Smooth muscle cell (in vitro differentiated cells): ENCODE measurements around the gene TSR3. TPM values are rescaled to one million over a fixed set of nuclear protein-coding genes. Genes with fewer than 3 reads are reported as not detected.
"Not testable (repeated sequence)": the region's sequence is repeated elsewhere in the genome, so short reads cannot be mapped to it uniquely, and the experiment has no call there.

Experiments used
- DNase-seq: peaks from one replicate; lab custom pipeline; 2025; ENCODE audit not compliant: unreplicated experiment; lab: John Stamatoyannopoulos, UW
- H2AFZ ChIP-seq: fragments of 200-600 bp; sonication (generic); 2 replicates; pipeline ENCODE4 v1.6.0; 2016; ENCODE audit warnings: antibody characterized with exemption, low read depth, mild to moderate bottlenecking
- H3F3A ChIP-seq: fragments of 200-600 bp; sonication (generic); 2 replicates; pipeline ENCODE4 v1.6.0; 2017; ENCODE audit warnings: antibody characterized with exemption, low read depth
- H3K27ac ChIP-seq: fragments of 200-600 bp; sonication (generic); 2 replicates; pipeline ENCODE4 v1.5.1; 2016; ENCODE audit warnings: low read depth, mild to moderate bottlenecking
- H3K27me3 ChIP-seq: fragments of 200-600 bp; sonication (generic); 2 replicates; pipeline ENCODE4 v1.6.1; 2016; ENCODE audit warnings: low read depth, mild to moderate bottlenecking
- H3K36me3 ChIP-seq: fragments of 200-600 bp; sonication (generic); 2 replicates; pipeline ENCODE4 v1.5.1; 2016; ENCODE audit warnings: low read depth
- H3K4me1 ChIP-seq: fragments of 200-600 bp; sonication (generic); 2 replicates; pipeline ENCODE4 v1.5.1; 2016; ENCODE audit warnings: low read depth
- H3K4me2 ChIP-seq: fragments of 200-600 bp; sonication (generic); 2 replicates; pipeline ENCODE4 v1.6.0; 2016; ENCODE audit warnings: mild to moderate bottlenecking
- H3K4me3 ChIP-seq: fragments of 200-600 bp; sonication (generic); 2 replicates; pipeline ENCODE4 v1.5.1; 2016; ENCODE audit warnings: mild to moderate bottlenecking
- H3K79me2 ChIP-seq: fragments of 200-600 bp; sonication (generic); 2 replicates; pipeline ENCODE4 v1.6.0; 2016; ENCODE audit warnings: low read depth, mild to moderate bottlenecking
- H3K9ac ChIP-seq: fragments of 200-600 bp; sonication (generic); 2 replicates; pipeline ENCODE4 v1.6.0; 2016; ENCODE audit warnings: low read depth
- H3K9me3 ChIP-seq: fragments of 200-600 bp; sonication (generic); replicated peaks from 2 replicates; pipeline ENCODE4 v1.5.1; 2016; ENCODE audit warnings: low read depth
- H4K20me1 ChIP-seq: fragments of 200-600 bp; sonication (generic); 2 replicates; pipeline ENCODE4 v1.6.0; 2016; ENCODE audit warnings: low read depth
- WGBS: methylation state at CpG from one replicate; pipeline ENCODE4 v1.1.7; 2016; ENCODE audit warnings: low lambda C conversion rate; 5-methylcytosine and 5-hydroxymethylcytosine counted together
- polyA plus RNA-seq: library from polyadenylated mRNA; unstranded; fragments of >200 nt; fragmentation: Nextera tagmentation; extraction: Ambion mirVana; gene quantifications from 2 replicates; pipeline ENCODE4 v1.2.1, GENCODE V29; 2016
- total RNA-seq: library from RNA; depleted of rRNA; stranded (reverse); fragments of >200 nt; gene quantifications from 2 replicates; pipeline ENCODE4 v1.2.3, GENCODE V29; 2014
- TF ChIP-seq, protein P1 (sequence below): fragments of 200-600 bp; sonication (generic); IDR thresholded peaks from 2 replicates; pipeline ENCODE4 v1.5.1; 2017; ENCODE audit warnings: borderline replicate concordance, mild to moderate bottlenecking, antibody characterized with exemption; ENCODE audit not compliant: insufficient read depth, poor library complexity, severe bottlenecking

TSR3 gene
- total and polyA plus RNA-seq, 2 experiments from 2014 or later, result 54.9 to 142 TPM

- no peak overlapping the region for H3K27ac ChIP-seq
- peaks cover 8% of the 10 kb centered on the region for H4K20me1 ChIP-seq
- H3K4me1 ChIP-seq, result peaks cover 12% of the 10 kb centered on the region
- TF ChIP-seq, protein P1, sequence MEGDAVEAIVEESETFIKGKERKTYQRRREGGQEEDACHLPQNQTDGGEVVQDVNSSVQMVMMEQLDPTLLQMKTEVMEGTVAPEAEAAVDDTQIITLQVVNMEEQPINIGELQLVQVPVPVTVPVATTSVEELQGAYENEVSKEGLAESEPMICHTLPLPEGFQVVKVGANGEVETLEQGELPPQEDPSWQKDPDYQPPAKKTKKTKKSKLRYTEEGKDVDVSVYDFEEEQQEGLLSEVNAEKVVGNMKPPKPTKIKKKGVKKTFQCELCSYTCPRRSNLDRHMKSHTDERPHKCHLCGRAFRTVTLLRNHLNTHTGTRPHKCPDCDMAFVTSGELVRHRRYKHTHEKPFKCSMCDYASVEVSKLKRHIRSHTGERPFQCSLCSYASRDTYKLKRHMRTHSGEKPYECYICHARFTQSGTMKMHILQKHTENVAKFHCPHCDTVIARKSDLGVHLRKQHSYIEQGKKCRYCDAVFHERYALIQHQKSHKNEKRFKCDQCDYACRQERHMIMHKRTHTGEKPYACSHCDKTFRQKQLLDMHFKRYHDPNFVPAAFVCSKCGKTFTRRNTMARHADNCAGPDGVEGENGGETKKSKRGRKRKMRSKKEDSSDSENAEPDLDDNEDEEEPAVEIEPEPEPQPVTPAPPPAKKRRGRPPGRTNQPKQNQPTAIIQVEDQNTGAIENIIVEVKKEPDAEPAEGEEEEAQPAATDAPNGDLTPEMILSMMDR, result peak; percentile 49
- WGBS, result 77% methylated on average over 17 of the region's 17 CpGs
- no peak overlapping the region for H3K4me2 ChIP-seq
- no peak overlapping the region for H3K9ac ChIP-seq
- no peak overlapping the region for H3K4me3 ChIP-seq
- H3K36me3 ChIP-seq, result no peaks in the 10 kb centered on the region
- no peaks in the 10 kb centered on the region for H3K9me3 ChIP-seq
- no peaks in the 10 kb centered on the region for H3K79me2 ChIP-seq
- peaks cover 50% of the 10 kb centered on the region for H3K27me3 ChIP-seq
- H3F3A ChIP-seq, result no peaks in the 10 kb centered on the region
- no peak overlapping the region for H2AFZ ChIP-seq
- no peak for DNase-seq
These were observed 21.3 kb downstream of the TSR3 start for GRCh38 chr16:1330260-1330914.

- H2AFZ ChIP-seq, H3K79me2 ChIP-seq, H3K9me3 ChIP-seq, H3K9ac ChIP-seq, H3F3A ChIP-seq, H3K36me3 ChIP-seq, DNase-seq, H3K27ac ChIP-seq, H3K4me3 ChIP-seq, H3K4me2 ChIP-seq: not testable (repeated sequence)
- 94% methylated on average over 10 of the region's 10 CpGs for WGBS
- peaks cover 12% of the 10 kb centered on the region for H3K4me1 ChIP-seq
- H4K20me1 ChIP-seq, result peaks cover 20% of the 10 kb centered on the region
- H3K27me3 ChIP-seq, result peaks cover 36% of the 10 kb centered on the region
These were observed 22.7 kb downstream of the TSR3 start for GRCh38 chr16:1328961-1329360.

DNA sequence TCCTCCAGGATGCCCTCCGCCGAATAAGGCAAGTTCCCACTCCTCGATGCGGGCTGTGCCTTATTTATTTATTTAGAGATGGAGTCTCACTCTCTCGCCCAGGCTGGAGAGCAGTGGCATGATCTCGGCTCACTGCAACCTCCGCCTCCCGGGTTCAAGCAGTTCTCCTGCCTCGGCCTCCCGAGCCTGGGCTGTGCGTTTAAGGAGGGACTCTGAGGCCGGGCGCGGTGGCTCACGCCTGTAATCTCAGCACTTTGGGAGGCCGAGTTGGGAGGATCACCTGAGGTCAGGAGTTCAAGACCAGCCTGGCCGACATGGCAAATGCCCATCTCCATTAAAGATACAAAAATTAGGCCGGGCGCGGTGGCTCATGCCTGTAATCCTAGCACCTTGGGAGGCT is 23.5 kb downstream of the TSR3 start:
- H3K4me1 ChIP-seq, result peaks cover 12% of the 10 kb centered on the region
- not testable (repeated sequence) for H3F3A ChIP-seq, H3K4me2 ChIP-seq, H3K9me3 ChIP-seq, H2AFZ ChIP-seq, H3K4me3 ChIP-seq, H3K79me2 ChIP-seq, H3K27ac ChIP-seq, H3K36me3 ChIP-seq, DNase-seq, H3K9ac ChIP-seq
- H4K20me1 ChIP-seq, result peaks cover 28% of the 10 kb centered on the region
- peaks cover 28% of the 10 kb centered on the region for H3K27me3 ChIP-seq
- WGBS, result 92% methylated on average over 20 of the region's 20 CpGs

DNA sequence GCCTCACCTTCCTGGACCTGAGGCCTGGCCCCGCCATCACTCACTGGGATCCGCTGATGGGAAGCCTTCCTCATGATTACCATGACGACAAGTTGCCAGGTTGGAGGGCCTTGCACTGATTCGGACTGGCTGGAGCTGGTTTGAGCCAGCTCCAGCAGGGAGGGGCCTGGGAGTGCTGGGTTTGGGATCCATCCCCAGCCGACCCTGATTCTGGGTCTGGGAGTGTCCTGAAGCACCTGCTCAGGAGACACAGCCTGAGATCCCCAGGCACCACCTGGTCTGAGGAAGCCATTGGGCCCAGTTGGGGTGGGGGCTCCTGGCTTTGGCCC is 24.1 kb downstream of the TSR3 start:
- Histone ChIP-seq H4K20me1 (peaks cover 34% of the 10 kb centered on the region), H3K36me3 (no peaks in the 10 kb centered on the region), H3K4me1 (peaks cover 12% of the 10 kb centered on the region), H3K27me3 (peaks cover 22% of the 10 kb centered on the region), H3F3A (no peaks in the 10 kb centered on the region), H3K4me2 (no peak overlapping the region), H3K27ac (no peak overlapping the region), H3K4me3 (no peak overlapping the region), H2AFZ (no peak overlapping the region), H3K79me2 (no peaks in the 10 kb centered on the region), H3K9ac (no peak overlapping the region), H3K9me3 (no peaks in the 10 kb centered on the region)
- DNase-seq, result no peak
- TF ChIP-seq, protein P1, result no peak
- WGBS, result 87% methylated on average over 5 of the region's 5 CpGs
